GM21423 (cell line): ENCODE measurements around the gene GNS.
"Not testable (repeated sequence)": the region's sequence is repeated elsewhere in the genome, so short reads cannot be mapped to it uniquely, and the experiment has no call there.

ENCODE experiments used
- ATAC-seq: cut with Tn5 transposase; IDR thresholded peaks from one replicate; pipeline ENCODE4 v1.9.1; 2021; ENCODE audit warnings: mild to moderate bottlenecking, moderate library complexity; ENCODE audit not compliant: unreplicated experiment

GNS gene

DNA sequence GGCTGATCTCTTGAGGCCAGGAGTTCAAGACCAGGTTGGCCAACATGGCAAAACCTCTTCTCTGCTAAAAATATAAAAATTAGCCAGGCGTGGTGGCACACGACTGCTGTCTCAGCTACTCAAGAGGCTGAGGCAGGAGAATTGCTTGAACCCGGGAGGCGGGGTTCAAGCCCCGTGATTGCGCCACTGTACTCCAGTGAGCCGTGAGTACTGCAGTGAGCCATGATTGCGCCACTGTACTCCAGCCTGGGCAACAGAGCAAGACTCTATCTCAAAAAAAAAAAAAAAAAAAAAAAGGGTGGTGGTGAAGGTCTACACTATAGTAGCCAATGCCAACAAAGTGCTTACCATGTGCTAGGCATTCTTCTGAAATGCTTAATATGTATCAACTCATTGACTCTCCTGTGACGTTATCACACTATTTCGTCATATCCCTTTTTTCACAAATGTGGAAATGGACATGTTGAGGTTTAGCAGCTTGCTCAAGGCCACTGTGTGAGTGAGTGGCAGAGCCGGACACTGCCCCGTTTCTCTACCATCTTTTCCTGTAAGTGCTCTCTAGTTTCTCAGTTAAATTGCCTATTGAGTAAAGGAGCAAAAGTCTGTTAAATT lies 59.6 kb downstream of the GNS start:
- ATAC-seq: no peak

DNA sequence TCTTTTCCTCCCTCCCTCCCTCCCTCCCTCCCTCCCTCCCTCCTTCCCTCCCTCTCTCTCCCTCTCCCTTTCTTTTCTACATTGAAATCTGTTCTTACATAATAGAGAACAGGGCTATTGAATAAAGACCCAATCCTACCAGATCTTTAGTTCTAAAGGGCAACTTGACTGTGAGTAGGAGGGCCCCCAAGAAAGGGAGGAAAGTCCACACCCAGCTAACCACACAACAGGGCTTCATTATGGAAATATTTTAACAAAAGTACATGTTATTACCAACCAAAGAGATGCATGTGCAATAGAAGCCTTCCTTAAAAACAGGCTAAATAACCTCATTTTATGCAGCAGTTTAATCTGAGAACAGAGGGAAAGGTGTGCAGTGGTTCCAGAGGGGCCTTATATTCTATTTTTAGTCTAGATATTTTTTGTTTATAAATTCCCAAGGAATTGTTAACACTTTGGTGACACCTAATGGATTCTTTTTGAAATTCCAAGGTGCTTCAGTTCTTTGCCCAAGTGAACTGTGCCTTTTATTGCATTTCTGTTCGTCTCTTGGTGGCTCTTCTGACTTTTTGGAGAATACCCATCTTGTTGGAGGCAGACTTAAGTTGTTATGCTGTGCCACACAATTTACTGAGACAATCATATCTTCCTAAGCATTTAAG lies 63.0 kb downstream of the GNS start:
- ATAC-seq: no peak

GRCh38 chr12:64695550-64695949 lies 63.7 kb downstream of the GNS start:
- no peak for ATAC-seq

GRCh38 chr12:64694130-64695040 lies 64.8 kb downstream of the GNS start:
- no peak for ATAC-seq

GRCh38 chr12:64691795-64692583 lies 67.2 kb downstream of the GNS start:
- no peak for ATAC-seq

GRCh38 chr12:64691227-64691794 lies 67.9 kb downstream of the GNS start:
- ATAC-seq: no peak

DNA sequence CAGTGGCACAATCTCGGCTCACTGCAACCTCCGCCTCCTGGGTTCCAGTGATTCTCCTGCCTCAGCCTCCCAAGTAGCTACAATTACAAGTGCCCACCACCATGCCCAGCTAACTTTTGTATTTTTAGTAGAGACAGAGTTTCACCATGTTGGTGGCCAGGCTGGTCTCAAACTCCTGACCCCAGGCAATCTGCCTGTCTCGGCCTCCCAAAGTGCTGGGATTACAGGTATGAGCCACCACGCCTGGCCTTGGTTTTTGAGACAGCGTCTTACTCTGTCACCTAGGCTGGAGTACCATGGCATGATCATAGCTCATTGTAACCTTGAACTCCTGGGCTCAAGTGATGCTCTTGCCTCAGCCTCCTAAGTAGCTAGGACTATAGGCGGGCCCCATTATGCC lies 69.0 kb downstream of the GNS start:
- ATAC-seq: not testable (repeated sequence)

DNA sequence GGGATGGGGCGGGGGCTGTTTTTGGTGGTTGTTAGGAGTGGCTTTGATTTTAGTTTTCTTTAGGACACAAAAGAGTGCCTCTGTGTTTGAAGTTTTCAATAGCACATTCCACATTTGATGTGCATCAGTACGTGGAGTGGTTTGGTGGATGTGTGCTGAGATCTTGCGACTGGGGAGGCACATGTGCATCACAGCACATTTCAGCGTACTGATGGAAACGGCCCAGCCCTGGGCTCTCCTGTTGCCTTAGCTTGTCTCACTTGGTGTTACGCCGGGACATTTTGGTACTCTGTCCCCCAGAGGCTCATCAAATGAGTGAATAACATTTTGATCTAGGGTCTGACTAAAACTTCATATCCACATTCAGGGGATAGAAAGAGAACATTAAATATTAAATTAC lies 70.5 kb downstream of the GNS start:
- no peak for ATAC-seq

- ATAC-seq: no peak
Observed at GRCh38 chr12:64688219-64688618, 71.0 kb downstream of the GNS start.

DNA sequence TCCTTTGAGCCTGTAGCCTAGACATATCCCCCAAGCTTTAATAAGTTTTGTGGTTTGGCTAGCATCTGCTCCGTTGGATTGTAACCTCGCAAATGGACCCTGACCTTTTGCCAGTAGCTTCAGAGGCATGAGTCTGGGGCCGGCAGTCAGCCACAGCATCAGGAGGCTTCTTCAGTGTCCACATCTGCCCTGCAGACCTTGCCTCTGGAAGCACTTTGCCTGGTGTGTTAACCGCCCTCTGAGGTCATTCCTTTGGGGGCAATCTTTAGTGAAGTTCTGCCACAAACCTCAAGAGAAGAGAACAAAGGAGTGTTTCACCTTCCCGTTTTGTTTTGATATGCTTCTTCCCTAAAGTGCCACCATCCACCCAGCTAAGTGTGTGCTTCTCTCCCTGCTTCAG lies 71.4 kb downstream of the GNS start:
- no peak for ATAC-seq

DNA sequence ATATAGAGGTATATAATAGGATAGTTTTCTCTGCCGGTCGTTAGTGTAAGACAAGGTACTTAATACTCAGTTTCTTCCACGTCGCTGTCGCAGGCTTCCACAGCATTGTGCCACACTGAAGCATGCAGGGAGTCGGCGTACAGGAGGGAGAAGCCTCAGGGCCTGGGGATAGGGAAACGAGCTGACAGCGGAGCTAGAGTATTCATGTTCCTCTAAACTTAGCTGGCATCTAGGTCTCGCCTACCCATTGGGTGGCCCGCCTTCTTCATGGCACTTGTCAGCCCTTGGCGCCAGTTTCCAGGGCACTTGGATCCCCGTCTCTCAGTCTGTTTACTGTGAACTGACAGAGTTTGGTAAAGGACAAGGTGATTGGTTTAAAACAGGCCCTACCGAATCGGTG lies 73.6 kb downstream of the GNS start:
- ATAC-seq: no peak

- no peak for ATAC-seq
Observed at GRCh38 chr12:64685050-64685449, 74.2 kb downstream of the GNS start.

DNA sequence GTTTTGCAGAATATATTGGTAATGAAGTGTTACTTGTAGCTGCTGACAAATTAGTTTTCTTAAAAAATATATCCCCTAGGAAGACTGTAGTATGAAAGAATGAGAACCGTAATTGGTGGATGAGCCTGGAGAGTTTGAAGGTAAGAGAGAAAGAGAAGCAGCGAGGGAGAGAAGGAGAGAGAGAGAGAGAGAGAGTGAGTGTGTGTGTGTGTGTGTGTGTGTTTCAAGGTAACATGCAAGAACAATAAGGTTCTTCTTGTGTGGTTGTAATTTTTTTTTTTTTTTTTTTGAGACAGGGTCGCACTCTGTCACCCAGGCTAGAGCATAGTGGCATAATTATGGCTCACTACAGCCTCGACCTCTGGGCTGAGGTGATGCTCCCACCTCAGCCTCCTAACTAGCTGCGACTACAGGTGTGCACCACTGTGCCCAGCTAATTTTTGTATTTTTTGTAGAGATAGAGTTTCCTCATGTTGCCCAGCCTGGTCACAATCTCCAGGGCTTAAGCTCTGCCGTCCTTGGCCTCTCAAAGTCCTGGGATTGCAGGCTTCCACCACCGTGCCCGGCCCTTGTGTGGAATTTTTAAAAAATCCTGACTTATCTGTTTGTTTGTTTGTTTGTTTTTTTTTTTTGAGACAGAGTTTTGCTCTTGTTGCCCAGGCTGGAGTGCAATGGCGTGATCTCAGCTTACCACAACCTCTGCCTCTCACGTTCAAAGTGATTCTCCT lies 75.2 kb downstream of the GNS start:
- ATAC-seq: no peak

DNA sequence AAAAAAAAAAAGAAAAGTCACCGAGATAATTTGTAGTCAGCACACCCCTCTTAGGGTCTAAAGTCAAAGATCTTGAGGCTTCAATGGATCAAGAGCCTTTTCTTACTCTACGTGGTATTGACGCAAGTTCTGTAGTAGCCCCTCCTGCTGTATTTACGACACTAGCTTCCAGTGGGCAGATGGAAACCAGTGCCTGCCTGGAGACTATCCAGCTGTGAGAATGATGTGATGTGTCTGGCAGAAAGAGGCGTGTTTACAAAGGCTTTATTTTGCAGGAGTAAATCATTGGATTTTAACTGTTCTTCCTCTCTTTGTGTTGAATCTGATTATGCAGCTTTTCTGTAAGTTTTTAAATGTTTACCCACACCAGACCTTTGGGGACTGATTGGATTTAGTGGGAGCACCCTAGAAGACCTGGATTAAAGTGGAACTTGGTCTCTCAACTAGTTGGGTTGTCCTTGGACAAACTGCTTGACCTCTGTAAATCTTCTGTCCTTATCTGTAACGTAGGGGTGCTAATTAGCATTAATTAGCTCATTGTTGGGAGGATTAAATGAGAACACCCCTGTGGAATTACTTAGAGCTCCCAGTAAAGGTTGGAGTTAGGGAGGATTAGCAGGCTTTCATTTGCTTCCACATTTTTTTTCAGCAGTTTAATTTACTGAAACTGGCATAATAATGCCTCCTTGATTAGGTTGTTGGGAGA lies 76.5 kb downstream of the GNS start:
- ATAC-seq: no peak

- no peak for ATAC-seq
Observed at GRCh38 chr12:64681200-64682052, 77.8 kb downstream of the GNS start.

DNA sequence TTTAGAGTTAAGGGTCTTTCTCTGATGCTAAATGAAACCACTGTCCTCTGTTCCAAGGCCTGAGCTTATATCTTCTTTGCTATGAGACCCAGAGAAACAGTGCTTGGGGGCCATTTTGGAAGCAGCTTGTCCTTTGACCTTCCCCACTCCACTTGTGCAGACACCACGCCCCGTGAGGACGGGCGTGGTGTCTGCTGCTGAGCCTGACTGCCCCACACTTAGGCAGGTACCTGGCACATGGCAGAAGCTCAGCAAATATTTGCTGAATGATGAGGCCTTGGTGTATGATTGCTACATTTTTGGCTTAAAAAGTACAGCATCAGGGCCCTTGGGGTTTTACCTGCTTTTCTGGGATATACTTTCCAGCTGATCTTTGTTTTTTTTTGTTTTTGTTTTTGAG lies 79.0 kb downstream of the GNS start:
- no peak for ATAC-seq

GRCh38 chr12:64679487-64680001 lies 79.7 kb downstream of the GNS start:
- no peak for ATAC-seq

- ATAC-seq: no peak
Observed at GRCh38 chr12:64678835-64679234, 80.4 kb downstream of the GNS start.
